Measurements from ENCODE around the gene RLBP1. TPM values are rescaled to one million over a fixed set of nuclear protein-coding genes. Genes with fewer than 3 reads are reported as not detected.

RLBP1 gene
- total RNA-seq, 2 donors from 2014 or later: not detected

- Histone ChIP-seq H3K27me3 (replicated peaks; ENCODE audit: insufficient read depth) (no peaks in the 10 kb centered on the region), H3K27ac (no peak overlapping the region), H3K4me3 (no peak overlapping the region), H3K9me3 (no peaks in the 10 kb centered on the region), H3K36me3 (peaks cover under 1 to 5% of the 10 kb centered on the region in 2 donors), H3K4me1 (replicated peaks) (peaks cover 3% of the 10 kb centered on the region)
- intact Hi-C loops (cut with DNase I): loop anchor here (5.0 kb wide), 1 partner anchor 36 kb away; no protein-coding TSS in a partner anchor
- TF ChIP-seq CTCF (IDR thresholded peaks at IDR 0.05): no peak
- no peak for TF ChIP-seq POLR2A (IDR thresholded peaks at IDR 0.05)
- no peak for TF ChIP-seq POLR2AphosphoS5 (IDR thresholded peaks at IDR 0.05)
- no peak for DNase-seq (ENCODE audit: low spot score)
- WGBS: 85% methylated on average over 2 of the region's 2 CpGs
Observed at GRCh38 chr15:89172921-89173320, 48.5 kb downstream of the RLBP1 start.

GRCh38 chr15:89171136-89172072 is 50.0 kb downstream of the RLBP1 start:
- no peak overlapping the region for H3K27ac ChIP-seq
- H3K9me3 ChIP-seq: no peaks in the 10 kb centered on the region
- H3K4me1 ChIP-seq (replicated peaks): peaks cover 3% of the 10 kb centered on the region
- no peaks in the 10 kb centered on the region for H3K27me3 ChIP-seq (replicated peaks; ENCODE audit: insufficient read depth)
- H3K4me3 ChIP-seq: no peak overlapping the region
- intact Hi-C loops (cut with DNase I): loop anchor here (5.0 kb wide), 1 partner anchor 34 kb away; no protein-coding TSS in a partner anchor
- peaks cover 0 to 5% of the 10 kb centered on the region in 2 donors for H3K36me3 ChIP-seq
- DNase-seq (ENCODE audit: low spot score): no peak
- TF ChIP-seq POLR2AphosphoS5 (IDR thresholded peaks at IDR 0.05): peak; percentile 20
- no peak for TF ChIP-seq POLR2A (IDR thresholded peaks at IDR 0.05)
- TF ChIP-seq CTCF (IDR thresholded peaks at IDR 0.05): peak in 3 of 4 experiments; percentile 48 to 61 (median 59)
- 76% methylated on average over 12 of the region's 12 CpGs for WGBS

DNA sequence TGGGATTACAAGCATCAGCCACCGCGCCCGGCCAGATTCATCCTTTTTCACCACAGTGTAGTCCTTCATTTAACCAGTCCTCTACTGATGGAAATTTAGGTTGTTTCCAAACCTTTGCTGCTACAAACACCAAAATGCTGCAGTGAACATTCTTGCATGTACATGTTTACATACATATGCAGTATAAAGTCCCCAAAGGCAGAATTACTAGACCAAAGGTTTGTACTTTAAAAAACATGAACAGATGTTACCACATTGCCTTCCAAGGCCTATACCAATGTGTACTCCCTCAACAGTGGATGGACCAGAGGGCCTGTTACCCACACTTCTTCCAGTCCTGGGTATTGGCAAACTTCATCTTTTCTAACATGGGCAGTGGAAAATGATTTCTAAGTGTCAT is 51.0 kb downstream of the RLBP1 start:
- Histone ChIP-seq H3K4me3 (no peak overlapping the region), H3K9me3 (no peaks in the 10 kb centered on the region), H3K36me3 (no peaks in the 10 kb centered on the region), H3K4me1 (replicated peaks) (peaks cover 3% of the 10 kb centered on the region), H3K27ac (no peak overlapping the region), H3K27me3 (replicated peaks; ENCODE audit: insufficient read depth) (no peaks in the 10 kb centered on the region)
- WGBS: 97% methylated on average over 3 of the region's 3 CpGs
- intact Hi-C loops (cut with DNase I): loop anchor here (5.0 kb wide), 1 partner anchor 33 kb away; no protein-coding TSS in a partner anchor
- TF ChIP-seq POLR2AphosphoS5 (IDR thresholded peaks at IDR 0.05): no peak
- DNase-seq (ENCODE audit: low spot score): no peak

- intact Hi-C loops (cut with DNase I): no loop called here
- no peaks in the 10 kb centered on the region for H3K36me3 ChIP-seq
- H3K4me3 ChIP-seq: no peak overlapping the region
- no peaks in the 10 kb centered on the region for H3K9me3 ChIP-seq
- H3K4me1 ChIP-seq (replicated peaks): peaks cover 2% of the 10 kb centered on the region
- TF ChIP-seq POLR2A (IDR thresholded peaks at IDR 0.05) (no peak), POLR2AphosphoS5 (IDR thresholded peaks at IDR 0.05) (no peak), CTCF (IDR thresholded peaks at IDR 0.05) (no peak)
- no peak for DNase-seq (ENCODE audit: low spot score)
- H3K27me3 ChIP-seq (replicated peaks; ENCODE audit: insufficient read depth): no peaks in the 10 kb centered on the region
- H3K27ac ChIP-seq: no peak overlapping the region
Observed at GRCh38 chr15:89168316-89168833, 53.0 kb downstream of the RLBP1 start.

DNA sequence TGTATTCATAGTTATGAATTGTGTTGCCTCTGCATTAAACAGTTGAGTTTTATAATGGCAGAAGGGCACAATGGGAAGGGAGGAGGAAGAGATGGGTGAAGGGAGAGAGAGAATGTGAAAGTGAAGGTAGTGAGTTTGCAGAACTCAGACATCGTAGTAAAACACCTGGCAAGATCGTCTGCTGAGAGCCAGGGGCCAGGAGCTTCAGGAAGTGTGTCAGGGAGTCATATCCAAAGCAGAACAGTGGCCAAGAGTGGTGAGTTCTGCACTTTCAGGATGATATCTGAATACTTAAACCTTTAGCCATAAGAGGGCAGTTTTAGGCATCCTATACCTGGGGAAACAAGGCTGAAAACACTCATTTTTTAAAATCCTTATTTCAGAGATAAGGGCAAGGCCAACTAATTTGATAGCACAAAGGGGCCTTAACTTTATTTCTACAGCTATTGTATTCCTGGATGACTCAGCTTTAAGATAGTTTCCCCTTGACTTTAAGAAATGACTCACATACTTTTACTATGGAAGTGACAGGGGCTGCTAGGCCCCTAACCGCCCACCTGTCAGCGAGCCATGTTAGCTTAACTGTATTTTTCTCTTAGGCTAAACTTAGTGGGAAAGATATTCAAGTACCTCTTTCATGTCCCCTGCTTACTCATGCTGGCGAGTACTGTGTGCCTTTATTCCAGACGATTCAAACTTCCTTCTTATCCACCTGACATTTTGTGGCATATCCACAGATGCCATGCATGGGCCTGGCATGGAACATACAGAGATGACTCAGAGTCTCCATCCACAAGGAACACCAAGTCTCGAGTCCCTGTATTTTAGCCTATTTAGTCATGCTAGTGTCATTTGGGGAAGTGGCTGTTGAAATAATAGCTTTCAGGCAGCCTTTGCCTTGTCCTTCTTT is 53.9 kb downstream of the RLBP1 start:
- no peak for DNase-seq (ENCODE audit: low spot score)
- H3K27ac ChIP-seq: peak overlapping the region in 1 of 2 donors; percentile 26
- no peaks in the 10 kb centered on the region for H3K36me3 ChIP-seq
- H3K9me3 ChIP-seq: no peaks in the 10 kb centered on the region
- intact Hi-C loops (cut with DNase I): no loop called here
- TF ChIP-seq CTCF (IDR thresholded peaks at IDR 0.05) (no peak), POLR2A (IDR thresholded peaks at IDR 0.05) (no peak)
- no peaks in the 10 kb centered on the region for H3K27me3 ChIP-seq (replicated peaks; ENCODE audit: insufficient read depth)
- WGBS: 41% methylated on average over 7 of the region's 7 CpGs
- peaks cover 2% of the 10 kb centered on the region for H3K4me1 ChIP-seq (replicated peaks)
- no peak overlapping the region for H3K4me3 ChIP-seq

Data from prostate gland (tissue), 2 donors.